Left renal pelvis (tissue), 4 donors: Measurements from ENCODE around the gene ATP11C. TPM values are rescaled to one million over a fixed set of nuclear protein-coding genes. Genes with fewer than 3 reads are reported as not detected.
"Not testable (repeated sequence)": the region's sequence is repeated elsewhere in the genome, so short reads cannot be mapped to it uniquely, and the experiment has no call there.

Source experiments
- DNase-seq, 4 donors: peaks; one replicate each; pipeline ENCODE4 v3.0.0-alpha.2; 2013; ENCODE audit warnings: low read depth in 4 of 4, low spot score in 3 of 4
- polyA plus RNA-seq, 4 donors: library from polyadenylated mRNA; unstranded; fragments of 120-200 nt; gene quantifications; one replicate each; pipeline ENCODE4 v1.2.1, GENCODE V29; 2013; ENCODE audit not compliant: insufficient read length in 4 of 4

ATP11C gene
- polyA plus RNA-seq, 4 donors: 36.3 to 45.2 (median 42.2) TPM

DNA sequence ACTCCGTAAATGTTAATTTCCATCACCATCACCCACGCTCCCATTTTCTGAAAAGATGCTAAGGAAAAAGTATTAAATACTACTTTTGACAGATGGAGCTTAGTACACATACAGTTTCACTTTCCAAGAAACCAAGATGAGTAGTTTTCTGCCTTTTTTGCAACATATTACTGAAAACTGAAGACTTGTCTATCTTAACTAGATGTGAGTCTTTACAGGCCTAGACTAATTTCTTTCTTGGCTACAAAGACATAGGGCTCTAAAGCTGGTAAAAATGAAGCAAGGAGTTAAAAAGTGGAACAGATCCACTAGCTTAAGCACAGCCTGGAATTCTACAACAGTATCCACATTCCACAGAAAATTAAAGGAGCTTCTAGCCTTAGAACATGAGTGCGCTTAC is 68.2 kb downstream of the ATP11C start:
- DNase-seq: no peak

DNA sequence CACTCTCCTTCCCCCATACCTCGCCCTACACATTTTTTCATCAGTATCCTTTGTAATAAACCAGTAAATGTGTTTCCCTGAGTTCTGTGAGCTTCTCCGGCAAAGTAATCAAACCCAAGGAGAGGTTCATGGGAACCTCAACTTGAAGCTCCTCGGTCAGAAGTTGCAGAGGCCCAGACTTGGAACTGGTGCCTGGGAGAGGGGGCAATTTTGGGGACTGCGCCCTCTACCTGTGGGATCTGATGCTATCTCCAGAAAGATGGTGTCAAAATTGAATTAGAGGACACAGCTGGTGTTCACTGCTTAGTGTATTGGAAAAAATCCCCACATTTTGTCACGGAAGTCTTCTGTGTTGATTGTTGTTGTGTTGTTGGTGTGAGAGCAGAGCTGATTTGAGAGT is 70.6 kb downstream of the ATP11C start:
- DNase-seq: no peak

DNA sequence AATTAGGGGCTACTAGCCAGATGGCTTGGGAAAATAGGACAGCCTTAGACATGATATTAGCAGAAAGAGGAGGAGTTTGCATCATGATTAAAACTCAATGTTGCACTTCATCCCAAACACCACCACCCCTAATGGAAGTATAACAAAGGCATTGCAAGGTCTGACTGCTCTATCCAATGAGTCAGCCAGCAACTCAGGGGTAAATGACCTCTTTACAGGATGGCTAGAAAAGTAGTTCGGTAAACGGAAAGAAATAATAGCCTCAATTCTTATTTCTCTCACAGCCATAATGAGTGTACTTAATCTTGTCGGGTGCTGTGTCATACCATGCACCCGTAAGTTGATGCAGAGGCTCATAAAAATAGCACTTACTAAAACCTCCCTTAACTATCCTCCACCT is 76.0 kb downstream of the ATP11C start:
- DNase-seq: not testable (repeated sequence)

DNA sequence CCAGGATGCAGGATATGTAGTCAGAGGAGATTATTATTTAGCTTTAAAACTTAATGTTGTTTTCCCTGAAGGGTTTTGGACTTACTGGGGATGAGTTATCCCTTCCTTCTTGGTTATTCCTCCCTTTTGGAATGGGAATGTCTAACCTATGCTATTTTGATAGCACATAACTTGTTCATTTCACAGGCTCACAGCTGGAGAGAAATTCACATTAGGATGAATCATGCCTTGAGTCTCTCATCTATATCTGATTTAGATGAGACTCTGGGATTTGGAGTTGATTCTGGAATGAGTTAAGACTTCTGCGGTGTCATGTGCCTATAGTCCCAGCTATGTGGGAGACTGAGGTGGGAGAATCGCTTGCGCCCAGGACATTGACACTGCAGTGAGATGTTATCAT is 81.1 kb downstream of the ATP11C start:
- no peak for DNase-seq

DNA sequence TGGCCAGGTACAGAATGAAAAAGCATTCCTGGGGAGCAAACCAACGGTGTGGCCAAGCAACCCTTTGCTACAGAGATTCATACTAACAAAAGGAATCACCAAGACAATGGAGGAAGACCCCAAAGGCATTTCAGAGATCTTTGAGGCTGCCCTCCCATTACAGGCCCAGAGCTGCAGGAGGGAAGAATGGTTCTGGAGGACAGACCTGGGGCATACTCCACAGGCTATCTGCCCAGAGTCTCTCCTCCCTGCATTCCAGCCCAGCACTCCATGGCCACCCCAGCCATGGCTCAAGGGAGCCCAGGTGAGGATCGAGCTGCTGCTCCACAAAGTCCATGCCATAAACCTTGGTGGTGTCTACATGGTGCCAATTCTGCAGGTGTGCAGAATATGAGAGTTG is 81.9 kb downstream of the ATP11C start:
- no peak for DNase-seq

DNA sequence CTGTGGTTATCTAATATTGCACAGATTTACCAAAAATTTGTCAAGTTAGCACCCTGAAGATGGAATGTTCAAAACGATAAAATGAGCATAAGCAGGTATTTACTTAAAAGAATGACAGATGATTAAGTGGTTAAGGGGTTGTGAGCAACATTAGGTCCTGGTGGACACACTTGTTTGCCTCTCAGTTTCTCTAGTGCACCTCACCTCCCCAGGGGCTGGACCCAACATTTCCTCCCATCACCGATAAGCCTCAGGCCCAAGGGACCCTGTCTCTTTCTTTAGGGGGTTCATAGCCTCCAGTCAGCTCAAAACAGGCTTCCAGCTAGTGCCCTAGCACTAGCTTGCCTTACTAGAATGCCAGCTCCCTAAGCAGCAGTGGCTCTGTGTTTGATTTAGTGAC is 88.0 kb downstream of the ATP11C start:
- no peak for DNase-seq

DNA sequence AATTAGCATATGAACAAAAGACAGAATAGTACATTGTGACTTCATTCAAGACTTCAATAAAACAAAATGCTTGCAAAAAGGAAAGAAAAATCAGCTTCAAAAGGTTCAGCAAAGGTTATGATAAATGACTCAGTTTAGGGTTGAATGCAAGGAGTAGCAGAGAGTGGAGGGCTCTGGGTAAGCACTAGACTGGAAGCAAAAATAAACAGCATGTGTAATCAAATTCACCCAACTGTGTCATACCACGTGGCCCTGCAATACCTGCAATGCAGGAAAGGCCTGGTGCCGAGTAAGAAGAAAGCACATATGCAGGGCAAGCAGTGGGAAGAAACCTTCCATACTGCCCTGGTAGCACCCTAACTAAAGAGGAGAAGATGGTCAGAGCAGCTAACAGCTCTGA is 88.7 kb downstream of the ATP11C start:
- DNase-seq: no peak

DNA sequence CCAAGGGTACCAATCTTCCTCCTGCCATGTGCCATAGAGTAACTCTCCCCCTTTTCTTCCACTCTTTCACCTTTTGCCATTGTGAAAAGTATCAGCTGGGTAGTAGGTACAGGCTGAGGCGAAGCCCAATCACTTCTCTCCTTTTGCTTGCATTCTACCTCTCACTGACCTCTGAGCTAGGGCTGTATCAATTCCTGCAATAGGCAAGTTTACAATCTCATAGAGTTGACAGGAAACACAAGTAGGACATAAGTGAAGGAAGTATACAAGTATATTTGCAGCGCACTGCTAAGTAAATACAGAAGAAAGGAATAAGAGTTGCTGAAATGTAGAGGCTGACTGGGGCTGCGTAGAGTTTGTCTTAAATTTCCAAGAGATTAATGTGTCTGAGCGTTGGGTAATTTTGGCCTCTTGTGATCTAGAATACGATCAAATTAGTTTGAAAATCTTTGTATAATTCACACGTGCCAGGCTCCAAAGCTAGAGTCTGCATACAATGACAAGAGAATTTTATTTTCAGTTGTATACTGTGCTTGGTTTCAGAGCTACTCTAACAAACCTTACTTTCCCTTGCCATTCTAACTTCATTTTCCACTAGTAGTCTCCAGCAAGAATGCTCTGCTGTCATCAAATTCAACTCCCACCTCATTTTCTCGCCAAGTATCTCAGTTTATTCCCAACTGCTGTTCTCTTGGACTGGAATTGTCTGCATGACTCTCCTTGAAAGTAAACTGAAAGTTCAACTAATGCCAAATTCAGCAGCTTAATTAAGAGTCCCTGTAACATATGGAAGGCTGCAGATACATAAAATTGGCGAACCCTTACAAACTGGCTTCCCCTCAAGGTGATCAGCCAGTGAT is 90.3 kb downstream of the ATP11C start:
- no peak for DNase-seq

DNA sequence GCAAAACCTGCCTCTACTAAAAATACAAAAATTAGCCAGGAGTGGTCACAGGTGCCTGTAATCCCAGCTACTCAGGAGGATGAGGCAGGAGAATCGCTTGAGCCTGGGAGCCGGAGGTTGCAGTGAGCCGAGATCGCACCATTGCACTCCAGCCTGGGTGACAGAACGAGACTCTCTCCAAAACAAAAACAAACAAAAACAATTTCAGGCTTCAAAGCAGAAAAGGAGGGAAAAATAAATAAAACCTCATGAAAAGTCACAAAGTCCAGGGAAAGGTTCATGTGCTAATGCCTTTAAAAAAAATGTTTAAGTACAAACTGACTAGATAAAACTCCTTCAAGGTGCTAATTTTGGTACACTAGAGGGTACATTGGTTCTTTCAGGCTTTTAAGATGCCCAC is 96.5 kb downstream of the ATP11C start:
- not testable (repeated sequence) for DNase-seq

DNA sequence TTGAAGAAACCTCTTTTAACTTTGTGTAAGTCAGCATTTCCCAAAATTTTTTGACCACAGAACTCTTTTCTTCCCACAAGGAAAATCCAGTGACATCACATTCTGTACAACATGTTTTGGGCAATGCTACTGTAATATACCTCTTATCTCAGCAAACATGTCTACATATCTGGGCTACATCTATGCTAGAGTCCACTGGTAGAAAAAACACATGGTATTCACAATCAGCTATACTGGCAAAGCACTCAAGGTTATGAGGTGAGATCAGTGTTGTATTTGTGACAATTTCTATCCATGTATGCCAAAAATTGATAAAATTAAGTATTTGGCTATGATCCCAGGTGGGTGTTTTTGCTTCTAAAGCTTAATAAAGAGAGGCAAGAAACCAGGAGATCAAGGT is 98.0 kb downstream of the ATP11C start:
- no peak for DNase-seq

DNA sequence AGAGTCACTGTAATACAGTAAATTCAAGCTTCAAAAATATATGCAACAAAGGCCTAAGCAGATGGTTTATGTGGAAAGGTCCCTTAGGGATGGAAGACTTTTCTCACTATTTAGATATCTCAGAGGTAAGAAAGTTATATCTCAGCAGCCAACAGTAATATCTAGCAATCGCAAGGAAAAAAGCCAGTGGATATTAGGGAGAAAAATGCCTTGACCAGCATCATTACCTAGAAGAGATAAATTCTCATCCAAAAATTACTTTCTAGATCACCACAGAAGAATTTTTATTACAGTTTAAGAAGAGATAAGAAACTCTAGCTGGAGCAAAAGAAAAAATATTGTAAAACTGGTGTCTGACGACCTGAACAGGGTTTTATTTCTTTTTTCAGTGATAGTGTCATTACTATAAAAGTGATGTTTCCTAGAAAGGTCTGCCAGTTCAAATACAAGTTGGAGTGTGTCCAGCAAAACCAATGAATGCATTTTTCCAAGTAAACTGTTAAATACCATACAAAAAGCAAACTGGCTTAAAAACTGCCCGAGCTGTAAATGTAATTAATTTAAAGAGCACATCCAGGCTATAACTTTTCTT is 100.0 kb downstream of the ATP11C start:
- no peak for DNase-seq

DNA sequence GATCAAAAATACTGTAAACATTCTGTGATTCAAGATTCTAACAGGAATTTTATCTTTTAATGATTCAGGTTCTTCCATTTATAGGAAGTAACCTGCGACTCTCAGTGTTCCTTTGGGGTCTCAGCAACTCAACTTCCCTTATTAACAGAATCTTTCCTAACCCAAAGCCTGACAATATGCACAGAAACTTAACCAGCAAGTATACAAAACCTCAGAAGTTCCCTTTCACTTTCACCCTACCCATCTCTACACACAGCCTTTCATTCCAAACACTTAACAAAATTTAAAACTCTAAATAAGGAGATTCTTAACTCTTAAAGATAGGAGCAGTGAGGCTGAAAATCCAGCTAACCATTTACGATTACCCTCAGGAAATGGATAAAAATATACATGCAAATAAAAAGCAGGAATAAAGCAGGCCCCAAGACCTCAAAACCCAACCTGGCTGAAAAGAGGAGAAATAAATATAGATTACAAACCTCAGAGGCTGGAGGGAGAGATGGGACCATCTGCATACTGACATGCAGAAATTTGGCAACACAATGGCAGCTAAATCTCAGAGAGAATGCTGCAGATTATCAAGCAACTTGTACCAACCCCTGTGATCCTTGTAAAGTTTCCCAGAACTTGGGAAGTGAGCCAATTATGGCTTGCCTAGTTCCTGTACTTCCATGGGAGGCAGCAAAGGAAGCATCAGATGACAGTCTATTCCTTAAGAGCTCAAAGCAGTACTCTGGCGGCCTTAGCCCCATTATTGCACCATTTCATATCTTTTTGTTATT is 101.0 kb downstream of the ATP11C start:
- DNase-seq: no peak

DNA sequence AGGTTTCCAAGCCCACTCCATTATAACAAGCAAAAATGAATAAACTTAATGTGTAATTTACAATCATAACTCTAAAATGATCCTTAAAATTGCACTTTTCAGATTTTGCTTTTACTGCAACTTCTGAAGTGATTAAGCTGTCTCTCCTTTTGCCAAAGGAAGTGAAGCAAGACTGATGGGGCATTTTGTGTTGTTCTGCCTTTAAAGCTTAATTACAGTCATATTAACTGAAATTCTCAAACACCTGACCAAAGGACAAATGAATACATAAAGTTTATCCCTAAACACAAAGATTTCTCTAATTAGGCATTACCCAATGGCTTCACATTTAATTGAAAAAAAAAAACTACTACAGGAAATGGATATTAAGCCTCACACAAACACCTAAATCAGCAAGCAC is 101.8 kb downstream of the ATP11C start:
- DNase-seq: no peak

DNA sequence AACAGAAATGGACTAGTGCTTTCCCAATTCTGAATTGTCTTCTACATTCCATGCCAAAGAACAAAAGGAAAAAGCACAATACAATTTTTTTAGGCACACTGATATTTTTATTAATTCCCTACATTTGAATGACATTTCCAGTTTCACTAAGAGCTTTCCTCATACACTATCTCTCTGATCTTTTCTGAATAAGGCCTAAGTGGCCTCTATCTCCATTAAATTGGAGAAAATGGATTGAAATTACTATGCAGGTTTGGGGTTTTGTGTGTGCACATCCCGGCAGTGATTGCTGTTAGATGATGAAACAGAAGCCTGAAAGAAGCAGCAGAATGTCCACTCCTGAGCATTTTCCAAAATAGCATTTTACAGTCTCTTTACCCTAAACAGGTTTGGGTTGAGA is 104.0 kb downstream of the ATP11C start:
- DNase-seq: no peak

DNA sequence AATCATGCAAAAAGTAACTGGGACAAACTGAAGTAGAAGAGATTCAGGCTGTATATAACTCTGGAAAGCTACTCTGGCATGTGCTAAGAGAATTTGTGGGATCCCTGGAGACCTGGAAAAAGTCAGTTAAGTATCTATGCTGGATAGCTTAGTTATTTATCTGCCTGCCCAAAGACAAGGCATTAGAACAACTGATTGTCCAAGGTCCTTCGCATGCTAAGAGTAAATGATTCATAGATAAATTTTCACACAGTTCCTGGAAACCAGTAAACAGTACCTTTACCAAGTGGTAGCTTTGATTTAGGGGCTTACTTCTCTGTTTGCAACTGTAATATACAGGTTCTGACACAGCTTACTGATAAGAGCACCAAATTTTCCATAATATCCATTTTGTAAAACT is 104.8 kb downstream of the ATP11C start:
- no peak for DNase-seq

DNA sequence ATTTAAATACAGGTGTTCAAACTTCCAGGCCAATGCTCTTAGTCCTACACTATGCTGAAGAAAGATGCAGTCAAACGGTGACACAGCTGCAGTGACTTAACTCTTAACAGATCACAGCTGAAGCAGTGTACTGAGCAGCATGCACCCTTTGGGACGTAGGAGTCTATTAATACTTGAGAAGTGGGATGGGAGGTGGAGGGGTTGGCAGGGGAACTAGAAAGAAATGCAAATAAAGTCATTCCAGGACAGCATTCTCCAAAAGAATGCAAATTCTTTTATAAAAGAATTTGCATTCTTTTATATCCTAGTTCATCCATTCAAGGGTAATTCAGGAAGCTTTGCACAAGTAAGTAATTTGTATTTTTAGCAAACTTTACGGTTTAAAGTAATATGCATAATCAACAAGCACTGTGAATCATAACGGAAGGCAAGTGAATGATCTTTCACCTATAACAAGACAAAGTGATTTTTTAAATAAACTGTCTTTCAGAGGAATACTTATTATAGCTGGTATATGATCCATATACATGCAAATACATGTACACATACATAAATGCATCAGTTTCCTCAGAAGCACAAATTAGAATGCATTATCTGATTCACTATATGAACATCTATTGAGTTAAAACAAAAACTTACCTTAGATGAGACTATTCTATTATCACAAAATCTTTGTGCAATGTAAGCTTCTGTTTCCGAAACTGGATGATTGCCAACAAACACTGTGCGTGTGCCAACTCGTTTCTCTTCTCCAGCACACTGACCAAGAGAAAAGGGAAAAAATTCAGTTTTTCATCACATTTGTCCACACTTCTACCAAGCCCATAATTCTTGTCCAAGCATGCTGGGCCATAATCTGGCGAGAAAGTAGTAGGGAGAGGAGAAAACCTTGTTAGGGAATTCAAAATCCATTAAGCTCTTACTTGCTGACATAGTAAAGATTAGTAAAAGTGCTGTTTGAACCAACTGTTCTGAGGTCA is 106.5 kb downstream of the ATP11C start:
- DNase-seq: no peak

DNA sequence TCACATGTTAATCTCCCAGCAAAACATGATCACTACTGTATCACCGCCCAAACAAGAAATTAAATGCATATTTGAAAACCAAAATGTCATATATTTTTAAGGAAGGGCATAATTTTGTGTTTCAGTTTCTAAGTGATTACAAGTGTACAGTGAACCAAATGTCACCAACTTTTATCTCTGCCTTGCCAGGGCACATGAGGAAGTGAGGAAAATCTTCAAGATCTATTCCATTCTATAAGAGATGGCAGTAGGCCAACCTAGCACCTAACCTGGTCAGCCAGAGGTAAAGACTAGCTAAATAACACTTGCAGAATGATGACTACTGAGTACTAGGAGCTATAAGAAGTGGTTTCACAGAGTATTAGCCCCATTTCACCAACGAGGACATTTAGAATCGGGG is 107.2 kb downstream of the ATP11C start:
- no peak for DNase-seq

DNA sequence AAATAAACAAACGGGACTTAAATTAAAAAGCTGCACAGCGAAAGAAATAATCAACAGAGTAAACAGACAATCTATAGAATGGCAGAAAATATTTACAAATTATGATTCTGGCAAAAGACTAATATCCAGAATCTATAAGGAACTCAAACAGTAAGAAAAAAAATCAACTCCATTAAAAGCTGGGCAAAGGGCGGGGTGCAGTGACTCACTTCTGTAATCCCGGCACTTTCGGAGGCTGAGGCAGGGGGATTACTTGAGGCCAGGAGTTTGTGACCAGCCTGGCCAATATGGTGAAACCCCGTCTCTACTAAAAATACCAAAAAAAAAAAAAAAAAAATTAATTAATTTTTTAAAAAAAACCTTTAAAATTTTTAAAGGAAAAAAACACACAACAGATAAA is 109.0 kb downstream of the ATP11C start:
- no peak for DNase-seq

DNA sequence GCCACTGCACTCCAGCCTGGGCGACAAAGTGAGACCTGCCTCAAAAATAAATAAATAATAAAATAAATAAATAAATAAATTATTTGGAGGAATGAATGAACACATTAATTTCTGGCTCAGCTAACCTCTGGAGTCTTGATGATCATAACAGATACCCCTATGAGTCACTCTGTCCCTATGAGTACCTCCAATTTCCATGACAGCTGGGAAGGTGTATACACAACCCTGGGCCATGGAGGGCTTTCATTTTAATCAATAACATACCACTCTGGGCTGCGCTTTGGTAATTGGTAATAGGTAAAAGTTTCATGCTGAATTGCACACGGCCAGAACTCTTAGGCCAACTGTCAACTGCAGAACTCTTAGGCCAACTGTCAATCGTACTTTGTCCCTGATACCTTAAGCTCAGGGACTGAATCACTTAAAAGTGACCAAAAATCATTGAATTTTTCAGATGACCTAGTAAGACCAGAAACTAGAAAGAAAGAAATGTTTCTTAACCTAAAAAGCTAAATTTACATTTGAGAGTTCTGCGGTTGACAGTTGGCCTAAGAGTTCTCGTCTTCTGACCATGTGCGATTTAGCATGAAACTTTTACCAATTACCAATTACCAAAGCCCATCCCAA is 112.4 kb downstream of the ATP11C start:
- no peak for DNase-seq

DNA sequence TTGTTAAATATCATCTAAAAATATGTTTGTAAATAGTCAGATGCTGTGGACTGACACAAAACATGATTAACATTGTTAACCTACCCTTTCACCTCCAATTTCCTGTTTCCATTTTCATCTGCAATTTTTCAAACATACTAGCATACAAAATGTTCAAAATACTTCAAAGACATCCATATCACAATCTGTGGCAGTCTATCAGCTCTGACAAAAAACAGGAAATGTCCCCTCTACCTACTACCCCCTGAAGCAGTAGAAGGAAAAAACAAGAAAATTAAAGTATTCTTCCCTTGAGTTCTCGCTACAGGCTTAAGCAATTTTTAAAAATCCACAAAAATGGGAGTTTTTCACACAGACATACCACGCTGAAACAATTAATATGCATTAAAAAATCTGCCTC is 116.6 kb downstream of the ATP11C start:
- DNase-seq: no peak
